DMS53 treated with DMSO at 0.1 percent for 48 hours (cell line): Measurements from ENCODE around the gene CD300LD.
A peak's percentile ranks its signal among the peaks of the same experiment; 100 is the strongest.

Experiments
- DNase-seq: peaks from one replicate; lab custom pipeline; 2025; ENCODE audit not compliant: unreplicated experiment; lab: John Stamatoyannopoulos, UW

CD300LD gene

DNA sequence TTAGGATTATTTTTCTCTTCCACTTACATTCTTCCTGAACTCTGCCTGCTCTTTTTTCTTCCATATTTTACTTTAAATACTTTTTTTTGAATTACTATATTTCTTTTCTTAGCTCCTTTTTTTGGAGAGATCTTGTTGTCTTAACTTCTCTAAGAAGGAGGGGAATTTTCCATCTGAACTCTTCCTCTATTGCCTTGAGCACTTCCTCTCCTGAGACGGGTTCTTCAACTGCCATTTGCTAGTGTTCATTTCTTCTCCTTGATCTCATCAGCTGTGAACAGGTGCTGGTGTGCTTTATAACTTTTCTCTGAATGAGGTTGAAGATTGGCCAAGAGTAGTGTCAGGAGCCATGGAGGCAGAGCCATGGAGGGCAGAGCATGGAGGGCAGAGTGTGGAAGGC lies 15.1 kb upstream of the CD300LD start:
- DNase-seq, result no peak

GRCh38 chr17:74606050-74606449 lies 14.0 kb upstream of the CD300LD start:
- no peak for DNase-seq

DNA sequence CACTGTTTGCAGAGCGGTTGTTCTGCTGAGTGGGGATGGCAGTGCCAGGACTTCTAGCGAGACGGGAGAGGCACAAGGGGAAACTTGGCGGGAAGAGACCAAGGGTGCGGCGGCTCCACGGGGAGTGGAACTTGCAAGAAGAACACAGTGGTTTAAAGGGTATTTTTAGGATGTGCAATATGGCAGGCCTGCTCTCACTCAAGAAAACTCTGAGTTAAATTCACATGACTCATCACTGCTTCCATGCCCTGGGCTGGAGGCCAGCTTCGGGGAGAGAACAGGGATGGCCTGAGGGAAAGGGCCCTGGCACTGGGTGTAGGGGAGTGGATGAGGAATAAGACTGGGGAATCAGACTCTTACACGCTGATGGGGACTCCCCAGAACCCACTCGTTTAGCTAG lies 13.3 kb upstream of the CD300LD start:
- DNase-seq, result no peak

- DNase-seq, result no peak
Measured at GRCh38 chr17:74604761-74605160, 12.7 kb upstream of the CD300LD start.

DNA sequence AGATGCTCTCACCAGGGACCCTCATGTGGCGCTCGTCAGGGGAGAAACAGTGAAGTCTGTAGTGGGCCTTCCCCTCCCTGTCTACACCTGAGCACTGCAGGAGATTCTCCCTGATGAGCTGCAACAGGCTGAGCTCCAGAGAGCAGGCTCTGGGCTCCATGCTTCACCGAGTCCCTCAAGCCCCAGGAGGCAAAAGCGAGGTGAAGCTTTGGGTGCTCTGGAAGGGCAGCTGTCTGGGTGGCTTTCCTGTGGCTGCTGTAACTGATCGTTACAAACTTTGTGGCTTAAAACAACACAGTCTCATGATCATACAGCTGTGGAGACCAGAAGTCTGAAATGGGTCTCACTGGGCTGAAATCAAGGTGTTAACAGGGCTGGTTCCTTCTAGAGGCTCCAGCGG lies 12.1 kb upstream of the CD300LD start:
- no peak for DNase-seq

GRCh38 chr17:74603746-74604145 lies 11.7 kb upstream of the CD300LD start:
- DNase-seq, result no peak

GRCh38 chr17:74603037-74603635 lies 11.1 kb upstream of the CD300LD start:
- DNase-seq, result no peak

GRCh38 chr17:74601944-74602572 lies 10.0 kb upstream of the CD300LD start:
- DNase-seq, result peak; percentile 42

- DNase-seq, result no peak
Measured at GRCh38 chr17:74599448-74599939, 7.4 kb upstream of the CD300LD start.

DNA sequence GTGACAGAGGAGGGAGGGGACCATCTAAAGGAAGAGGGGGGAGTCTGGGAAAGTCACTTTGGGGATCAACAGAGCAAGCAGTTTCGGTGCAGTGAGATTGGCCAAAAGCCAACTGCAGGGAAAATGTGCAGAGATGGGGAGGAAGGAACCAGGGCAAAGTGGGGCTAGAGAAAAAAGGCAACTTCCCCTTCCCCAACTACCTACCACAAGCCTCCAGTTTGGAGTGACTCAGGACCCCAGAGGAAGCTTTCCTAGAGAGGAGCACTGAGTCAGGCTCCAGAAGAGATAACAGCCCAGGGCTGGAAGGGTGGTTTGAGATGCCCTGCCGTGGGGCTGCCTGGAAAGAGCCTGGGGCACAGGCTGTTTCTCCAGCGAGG lies 6.9 kb upstream of the CD300LD start:
- no peak for DNase-seq

DNA sequence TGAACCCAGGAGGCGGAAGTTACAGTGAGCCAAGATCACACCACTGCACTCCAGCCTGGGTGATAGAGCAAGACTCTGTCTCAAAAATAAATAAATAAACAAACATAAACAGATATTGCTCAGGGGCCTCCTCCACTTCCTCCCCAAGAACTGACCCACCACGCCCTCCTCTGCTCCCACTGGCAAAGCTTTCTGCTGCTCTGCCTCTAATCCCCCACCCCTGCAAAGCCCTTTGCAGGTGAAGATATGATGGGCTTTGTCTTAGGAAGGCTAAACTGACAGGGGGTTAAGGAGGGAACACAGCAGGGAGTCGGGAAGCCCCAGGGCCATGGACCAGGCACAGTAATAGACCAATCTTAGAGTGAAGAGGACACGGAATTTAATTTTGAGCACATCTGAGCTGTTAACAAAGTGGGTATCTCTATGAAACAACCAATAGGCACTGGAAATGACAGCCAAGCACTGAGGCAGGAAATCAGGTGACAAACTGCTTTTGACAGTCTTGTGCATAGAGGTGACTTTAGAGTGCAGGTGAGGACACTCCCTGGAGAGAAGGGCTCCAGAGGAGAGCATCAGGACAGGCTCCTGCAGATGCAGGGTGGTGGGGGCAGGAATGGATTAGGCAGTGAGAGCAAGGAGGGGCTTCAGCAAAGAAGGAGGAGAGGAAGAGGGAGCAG lies 6.4 kb upstream of the CD300LD start:
- no peak for DNase-seq

DNA sequence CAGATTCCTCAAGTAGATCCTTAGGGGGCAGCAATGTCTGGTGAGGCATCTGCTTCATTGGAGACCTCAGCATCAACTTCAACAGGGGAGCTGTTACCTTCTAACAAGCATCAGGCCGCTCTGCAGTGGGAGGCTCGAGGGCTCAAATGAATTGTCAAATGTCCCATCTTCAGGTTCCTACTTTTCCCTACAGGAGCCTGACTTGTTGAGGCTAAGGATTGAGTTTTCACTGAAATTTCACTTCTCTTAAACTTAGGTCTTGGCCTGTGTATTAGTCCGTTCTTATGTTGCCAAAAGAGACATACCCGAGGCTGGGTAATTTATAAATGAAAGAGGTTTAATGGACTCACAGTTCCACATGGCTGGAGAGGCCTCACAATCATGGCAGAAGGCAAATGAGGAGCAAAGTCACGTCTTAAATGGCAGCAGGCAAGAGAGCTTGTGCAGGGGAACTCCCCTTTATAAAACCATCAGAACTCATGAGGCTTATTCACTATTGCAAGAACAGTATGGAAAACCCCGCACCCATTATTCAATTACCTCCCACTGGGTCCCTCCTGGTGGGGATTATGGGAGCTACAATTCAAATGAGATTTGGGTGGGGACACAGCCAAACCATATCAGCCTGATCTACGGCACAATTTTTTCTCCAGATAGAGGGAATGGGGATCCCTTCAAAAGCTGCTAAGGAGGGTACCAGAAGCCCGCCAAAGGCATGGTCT lies 5.1 kb upstream of the CD300LD start:
- no peak for DNase-seq

- no peak for DNase-seq
Measured at GRCh38 chr17:74595037-74595750, 3.1 kb upstream of the CD300LD start.

- no peak for DNase-seq
Measured at GRCh38 chr17:74591503-74591902, 580 bp downstream of the CD300LD start.

DNA sequence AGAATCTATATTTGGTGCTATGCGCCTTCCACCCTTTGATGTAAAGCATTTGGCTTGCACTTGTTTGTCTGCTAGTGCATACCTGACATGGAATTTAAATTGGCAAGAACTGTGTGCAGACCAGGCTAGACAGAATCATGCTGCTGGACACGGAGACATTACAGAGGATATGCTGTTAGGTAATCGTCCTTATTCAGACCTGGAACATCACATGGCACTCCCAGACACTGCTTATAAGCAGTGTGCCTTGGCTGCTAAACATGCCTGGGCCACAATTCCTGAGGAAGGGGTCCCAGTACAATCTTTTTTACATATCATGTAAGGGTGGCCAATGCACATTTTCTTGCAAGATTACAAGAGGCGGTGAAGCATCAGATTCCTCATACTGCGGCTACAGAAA lies 6.4 kb downstream of the CD300LD start:
- DNase-seq, result no peak

DNA sequence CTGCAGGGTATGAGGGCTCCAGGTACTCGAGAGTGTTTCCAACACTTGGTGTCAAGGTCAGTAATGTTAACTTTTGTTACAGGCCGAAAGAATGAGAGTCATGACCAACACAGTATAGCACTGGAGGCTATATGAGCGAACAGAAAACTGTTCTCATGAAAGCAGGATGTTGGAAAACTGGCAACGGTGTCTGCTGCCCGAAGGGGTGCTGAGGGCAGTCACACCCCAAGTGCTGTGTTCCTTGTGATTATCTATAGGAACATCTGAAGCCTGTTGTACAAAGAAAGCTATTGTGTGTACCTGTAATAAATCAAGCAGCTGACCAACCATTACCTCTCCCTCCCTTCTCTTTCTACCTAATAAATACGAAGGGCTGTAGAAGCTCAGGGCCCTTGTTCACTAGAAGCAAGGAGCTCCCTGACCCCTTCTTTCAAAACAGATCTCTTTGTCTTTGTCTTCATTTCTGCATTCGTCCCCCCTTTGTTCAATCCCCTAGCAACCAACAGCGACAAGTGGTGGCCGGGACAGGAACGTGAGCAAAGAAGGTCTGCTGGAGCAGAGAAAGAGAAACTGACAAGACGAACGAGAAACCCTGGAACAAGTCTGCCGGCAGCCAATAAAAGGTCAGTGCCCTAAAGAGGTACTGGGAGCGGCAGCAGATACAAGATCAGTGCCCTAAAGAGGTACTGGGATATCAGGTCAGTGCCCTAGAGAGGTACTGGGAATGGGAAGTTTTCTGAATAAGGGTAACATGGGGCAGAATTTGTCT lies 7.6 kb downstream of the CD300LD start:
- no peak for DNase-seq

- DNase-seq, result no peak
Measured at GRCh38 chr17:74582633-74583032, 9.4 kb downstream of the CD300LD start.

DNA sequence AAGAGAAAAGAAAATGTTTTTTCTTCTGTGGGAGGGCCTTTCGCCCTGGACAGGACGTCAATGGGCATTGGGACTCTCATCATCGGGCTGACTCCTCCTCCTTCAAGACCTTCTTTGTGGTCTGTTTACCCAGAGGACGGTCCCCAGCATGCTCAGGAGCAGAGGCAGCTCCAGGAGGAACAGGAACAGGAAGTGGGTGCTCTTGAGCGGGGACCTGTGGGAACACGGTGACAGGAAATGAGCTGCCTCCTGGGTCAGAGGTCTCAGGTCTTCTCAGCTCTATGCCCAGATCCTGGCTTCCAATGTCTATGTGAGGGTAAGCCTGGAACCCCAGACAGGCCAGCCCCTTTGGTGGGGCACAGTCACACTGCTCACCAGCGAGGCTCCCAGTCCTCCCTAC lies 12.2 kb downstream of the CD300LD start:
- no peak for DNase-seq

GRCh38 chr17:74578979-74579378 lies 13.1 kb downstream of the CD300LD start:
- no peak for DNase-seq

DNA sequence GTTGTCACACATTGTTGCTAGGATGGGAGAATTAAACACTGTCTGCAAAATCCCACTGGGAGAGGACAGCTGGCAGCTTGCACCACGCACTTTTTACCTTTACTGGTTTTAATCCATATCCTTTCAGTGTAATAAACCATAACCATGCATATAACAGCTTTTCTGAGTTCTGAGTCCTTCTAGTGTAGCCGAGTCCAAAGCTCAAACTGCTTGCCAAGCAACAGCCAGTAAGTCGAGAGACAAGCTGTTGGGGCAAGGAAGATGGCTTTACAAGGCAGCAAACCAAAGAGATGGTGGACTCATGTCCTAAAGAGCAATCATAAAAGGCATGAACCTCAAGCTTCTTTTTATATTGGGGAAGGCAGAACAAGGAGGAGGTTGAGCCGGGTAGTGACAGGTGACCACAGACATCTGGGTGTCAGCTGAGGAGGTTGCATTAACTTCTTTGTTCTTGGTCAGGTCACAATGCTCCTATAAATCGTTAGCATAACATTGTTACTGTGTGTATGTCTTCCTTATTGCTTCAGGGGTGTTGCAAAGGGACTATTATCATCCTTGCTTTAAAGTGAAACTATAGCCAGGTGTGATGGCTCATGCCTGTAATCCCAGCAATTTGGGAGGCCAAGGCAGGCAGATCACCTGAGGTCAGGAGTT lies 17.5 kb downstream of the CD300LD start:
- DNase-seq, result no peak
